NCI-H187 treated with DMSO at 0.1 percent for 48 hours (cell line): ENCODE results near the gene DUSP1.
"Not testable (repeated sequence)": the region's sequence is repeated elsewhere in the genome, so short reads cannot be mapped to it uniquely, and the experiment has no call there.

Experiments
- DNase-seq: peaks from one replicate; lab custom pipeline; 2025; lab: John Stamatoyannopoulos, UW

Gene DUSP1

DNA sequence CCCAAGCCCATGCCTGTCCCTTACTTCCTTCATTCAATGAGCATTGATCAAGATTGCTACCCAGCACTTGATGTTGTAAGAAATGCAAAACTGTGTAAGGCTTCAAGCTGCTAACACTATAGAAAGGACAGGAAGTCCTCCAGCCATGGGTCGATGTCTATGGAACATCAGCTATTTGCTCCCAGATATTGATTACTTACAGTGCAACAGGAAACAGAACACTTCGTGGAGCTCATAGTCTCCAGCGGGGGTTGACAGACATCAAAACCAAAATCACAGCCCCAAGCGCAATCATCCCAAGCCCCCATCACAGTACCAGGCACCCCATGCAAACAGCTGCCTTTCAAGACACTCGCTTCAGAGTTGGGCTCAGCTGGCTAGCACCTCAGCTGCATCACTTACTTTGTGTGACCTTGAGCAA lies 26.8 kb upstream of the DUSP1 start:
- DNase-seq: no peak

DNA sequence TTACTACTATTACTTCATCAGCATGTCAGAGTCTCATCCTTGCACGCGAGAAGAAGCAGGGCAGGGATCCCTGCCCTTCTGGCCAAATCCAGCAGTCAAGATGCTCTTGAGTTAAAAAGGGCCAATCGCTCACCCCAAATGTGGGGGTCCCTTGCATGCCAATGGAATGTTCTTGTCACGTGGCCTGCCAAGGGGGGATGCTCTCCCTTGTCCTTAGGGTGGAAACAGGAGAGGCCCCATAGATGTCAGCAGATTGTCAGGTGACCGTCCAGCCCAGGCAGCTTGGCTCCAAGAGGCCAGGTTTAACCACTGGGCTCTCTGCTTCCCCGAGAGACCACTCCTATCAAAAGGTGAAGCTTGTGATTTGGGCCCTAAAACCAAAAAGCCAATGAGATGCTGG lies 25.3 kb upstream of the DUSP1 start:
- DNase-seq: no peak

DNA sequence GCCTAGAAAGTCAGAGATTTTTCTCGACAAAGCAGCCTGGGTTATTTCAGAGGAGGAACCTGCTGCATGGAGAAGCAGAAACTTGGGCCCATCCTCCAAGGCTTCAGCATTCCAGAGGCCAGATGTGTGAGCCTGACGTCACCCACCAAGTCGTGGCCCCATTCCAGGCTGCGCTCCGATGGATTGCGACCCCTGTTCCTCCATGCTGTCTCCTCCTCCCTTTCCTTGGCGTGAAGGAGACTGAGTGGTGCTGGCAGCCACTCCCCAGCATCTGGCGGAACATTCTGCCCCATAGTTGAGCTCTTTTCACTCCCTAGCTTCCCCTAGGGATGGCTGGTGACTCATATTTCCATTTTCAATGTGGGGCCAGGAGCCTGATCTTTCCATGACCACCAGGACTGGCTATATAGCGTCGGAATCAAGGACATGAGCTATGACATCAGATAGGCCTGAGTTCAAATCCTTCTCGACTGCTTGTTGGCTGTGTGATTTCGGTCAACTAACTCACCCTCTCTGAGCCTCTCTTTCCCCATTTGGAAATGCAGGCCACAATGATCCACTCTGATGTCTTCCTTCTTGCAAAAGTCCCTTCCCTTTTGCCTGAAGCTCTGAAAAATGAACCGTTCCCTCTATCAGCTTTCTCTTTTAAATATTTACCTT lies 24.5 kb upstream of the DUSP1 start:
- no peak for DNase-seq

DNA sequence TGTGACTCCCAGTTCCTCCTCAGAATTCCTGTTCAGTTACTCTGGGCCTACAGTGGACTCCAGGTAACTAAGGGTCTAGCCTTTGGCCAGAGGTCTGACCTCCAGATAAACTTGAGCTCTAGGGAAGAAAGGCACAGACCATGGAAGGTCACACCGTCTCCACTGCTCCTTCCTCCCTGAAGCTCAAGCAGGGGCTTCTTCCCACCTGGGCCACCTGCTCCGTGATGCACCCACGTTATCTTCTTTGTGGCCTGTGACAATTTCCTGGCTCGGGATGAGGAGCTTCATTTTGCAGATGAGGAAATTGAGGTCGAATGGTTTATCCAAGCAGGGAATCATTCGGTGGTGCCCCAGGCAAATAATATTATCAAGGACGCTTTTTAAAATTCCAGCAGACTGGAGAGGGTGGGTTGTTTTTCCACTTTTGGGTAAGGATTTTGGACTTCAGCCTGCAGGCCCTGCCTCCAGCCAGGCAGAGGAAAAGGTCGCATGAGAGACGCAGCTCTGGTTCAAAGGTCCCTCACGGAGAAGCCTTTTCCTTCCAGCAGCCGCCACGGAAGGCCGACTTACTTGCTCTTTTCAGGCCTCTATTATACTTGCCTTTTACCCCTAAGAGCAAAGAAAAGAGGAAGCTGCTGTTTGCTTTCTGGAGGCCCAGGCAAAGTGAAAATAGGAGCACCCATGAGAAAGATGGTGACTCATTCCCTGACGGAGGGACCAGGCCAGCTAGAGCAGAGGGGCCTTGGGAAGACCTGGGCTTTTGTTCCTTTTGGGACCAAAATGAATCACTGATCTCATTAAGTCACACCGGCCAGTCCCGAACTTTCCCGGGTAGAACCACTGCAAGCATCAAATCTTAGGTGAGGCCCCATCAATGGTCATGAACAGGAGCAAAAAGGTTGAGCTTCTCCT lies 22.8 kb upstream of the DUSP1 start:
- no peak for DNase-seq

DNA sequence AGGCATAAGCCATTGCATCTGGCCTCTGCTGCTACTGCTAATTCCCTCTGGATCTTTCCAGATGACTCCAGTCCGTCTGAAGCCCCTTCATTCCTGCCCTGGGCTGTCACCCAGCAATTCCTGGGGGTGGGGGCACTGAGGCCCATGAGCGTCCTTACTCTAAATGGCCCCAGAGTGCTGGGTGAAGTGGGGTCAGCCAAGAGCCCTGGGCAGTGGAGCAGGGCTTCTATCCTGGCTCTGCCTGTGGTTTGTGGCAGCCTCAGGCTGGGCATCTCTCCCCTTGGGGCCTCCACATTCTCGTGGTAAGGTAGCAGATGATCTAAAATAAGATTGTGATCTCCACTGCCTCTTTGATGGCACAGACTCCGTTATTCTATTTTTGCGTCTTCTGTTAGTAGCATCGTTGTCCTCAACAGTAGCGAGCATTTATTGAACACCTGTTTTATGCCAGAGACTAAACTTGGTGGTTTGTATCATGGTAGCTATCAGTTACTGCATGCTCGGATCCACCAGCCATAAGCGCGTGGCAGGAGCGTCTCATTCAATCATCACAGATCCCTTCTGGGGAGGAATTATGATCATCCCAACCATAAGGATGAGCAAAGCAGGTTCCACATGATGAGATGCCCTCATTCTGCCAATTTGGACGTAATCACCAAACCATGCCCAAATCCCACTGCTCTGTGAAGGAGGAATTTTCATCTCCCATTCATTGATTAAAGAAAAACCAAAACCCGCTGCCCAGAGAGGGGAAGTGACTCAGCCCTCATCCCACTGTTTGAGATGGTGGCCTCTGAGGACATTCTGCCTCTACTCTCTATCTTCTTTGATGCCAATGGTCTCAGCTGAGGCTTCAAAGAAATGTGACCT lies 21.9 kb upstream of the DUSP1 start:
- no peak for DNase-seq

DNA sequence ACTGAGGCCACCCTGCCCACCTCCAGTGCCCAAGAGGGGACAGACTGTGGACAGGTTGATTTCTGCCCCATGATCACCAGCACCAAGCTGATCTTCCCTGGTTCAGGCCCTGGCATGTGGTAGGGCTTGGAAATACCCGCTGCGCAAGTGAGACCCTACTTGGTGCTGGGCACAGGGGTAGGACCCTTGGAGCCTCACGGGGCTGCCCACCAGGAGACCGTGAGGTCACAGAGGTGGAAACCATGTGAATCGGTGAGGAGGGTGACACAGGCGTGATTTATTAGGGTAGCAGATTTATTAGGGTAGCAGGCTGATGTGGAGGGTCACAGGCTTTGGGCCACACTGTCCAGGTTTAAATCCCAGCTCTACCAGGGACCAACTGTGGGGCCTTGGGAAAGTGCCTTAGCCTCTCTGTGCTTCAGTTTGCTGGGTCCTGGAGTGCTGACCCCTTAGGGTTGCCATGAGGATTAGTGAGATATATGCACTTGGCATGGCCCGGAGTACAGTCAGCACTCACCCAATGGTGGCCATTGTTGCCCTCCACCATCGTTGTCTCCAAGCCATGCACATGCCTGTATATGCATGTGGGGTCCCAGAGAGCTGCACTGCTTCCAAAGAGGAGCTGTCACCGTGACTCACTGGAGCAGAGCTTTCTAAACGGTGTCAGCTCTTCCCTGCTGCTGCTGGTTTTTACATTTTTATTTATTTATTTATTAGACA lies 20.9 kb upstream of the DUSP1 start:
- DNase-seq: no peak

DNA sequence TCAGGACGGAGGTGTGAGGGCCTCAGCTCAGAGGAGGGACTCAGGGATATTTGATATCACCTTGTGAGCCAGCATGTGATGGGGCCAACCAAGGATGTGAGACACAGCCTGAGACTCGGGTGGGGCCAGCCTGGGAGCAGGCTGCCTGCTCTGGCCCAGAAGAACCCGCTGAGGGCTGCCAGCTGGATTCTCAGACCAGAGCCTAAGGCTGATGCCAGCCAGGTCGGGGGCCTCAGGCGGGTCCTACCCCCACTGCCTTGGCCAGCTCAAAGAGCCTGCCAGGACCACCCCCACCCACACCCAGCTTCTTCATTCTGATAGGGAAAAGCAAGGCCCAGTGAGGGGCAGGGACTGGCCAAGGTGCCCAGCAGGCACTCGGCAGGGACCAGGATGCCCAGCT lies 20.3 kb upstream of the DUSP1 start:
- no peak for DNase-seq

DNA sequence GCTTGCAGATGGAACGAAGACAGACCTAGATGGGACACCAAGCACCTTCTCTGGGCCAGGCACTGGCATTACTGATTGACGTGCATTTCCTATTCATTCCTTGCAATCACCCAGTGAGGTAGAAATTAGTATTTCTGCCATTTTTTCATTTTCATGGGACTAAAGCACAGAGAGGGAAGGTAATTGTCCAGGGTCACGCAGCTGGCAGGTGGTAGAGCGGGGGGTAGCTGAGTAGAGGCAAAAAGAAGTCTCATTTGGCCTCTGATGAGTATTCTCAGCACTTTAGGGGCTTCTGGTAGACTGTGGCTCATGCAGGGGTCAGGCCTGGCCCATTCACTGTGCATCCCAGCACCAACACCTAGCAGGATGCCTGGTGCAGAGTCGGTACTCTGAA lies 19.5 kb upstream of the DUSP1 start:
- no peak for DNase-seq

DNA sequence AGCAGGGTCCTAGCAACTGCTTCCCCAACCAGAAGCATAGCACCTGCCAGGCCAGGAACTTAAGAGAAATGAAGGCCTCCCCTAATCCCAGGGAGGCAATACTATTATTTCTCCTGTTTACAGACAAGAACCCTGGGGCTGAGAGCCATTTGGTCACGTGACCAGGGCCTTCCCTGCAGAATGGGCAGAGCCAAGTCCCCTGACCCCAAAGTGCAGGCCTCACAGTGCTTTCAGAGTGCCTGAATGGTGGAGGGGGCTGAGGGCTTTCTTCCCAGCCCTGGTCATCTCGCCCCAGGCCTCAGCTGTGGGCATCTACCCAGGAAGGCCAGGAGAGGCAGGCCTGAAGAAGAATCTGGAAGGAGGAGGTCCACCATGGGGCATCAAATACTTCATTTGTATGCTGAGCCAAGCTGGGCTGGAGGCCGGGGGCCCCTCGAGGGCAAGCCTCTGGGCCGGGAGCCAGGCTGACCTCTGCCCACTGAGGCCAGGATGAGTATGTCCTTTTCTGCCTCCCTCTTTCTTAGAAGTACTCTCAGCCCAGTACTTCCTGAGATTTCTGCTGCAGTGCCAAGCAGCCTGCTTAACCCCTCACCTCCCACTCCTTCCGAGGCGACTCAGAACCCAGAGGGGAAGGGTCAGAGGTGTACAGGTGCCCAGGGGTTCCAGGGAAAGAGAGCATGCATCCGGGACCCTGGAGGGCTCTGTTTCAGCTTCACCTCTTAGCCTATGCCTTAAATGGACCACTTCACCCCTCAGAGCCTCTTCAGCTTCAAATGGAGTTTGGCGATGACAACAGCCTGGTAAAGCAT lies 18.9 kb upstream of the DUSP1 start:
- no peak for DNase-seq

DNA sequence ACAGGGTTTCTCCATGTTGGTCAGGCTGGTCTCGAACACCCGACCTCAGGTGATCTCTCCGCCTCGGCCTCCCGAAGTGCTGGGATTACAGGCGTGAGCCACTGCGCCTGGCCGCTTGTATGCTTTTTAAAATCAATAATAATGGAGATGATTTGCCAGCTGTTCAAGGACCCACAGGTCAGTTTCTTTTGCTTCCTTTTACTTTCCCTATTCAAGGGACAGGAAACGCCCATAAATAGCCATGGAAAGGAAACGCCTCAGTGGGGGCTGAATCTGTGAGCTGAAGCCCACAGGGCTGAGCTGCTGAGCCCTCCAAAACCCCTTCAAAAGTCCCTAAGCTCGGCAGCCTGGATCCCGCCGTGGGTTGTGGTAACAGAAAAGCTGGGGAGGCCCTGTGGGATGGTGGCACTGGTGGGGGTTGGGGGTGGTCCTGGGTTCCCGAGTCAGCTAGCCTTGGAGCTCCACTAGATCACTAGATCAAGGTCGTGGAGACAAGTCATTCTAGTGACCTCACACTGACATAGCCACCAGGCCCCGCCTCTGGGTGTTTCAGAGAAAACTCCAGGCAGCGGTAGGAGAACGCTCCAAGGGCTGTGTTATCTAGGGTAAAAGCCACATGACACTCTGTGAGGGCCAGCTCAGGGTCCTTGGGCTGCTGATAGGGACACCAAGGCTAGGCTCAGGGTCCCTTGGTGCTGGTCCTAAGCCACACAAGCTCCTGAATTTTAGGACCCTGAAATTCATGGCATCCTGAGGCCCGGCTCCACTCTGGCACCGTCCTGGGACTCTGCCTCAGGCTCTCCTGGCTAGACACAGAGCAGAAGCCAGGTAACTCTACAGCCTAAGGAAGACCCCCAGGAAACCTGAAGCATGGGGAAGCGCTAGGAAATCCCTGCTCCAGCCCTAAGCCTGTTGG lies 18.0 kb upstream of the DUSP1 start:
- no peak for DNase-seq

DNA sequence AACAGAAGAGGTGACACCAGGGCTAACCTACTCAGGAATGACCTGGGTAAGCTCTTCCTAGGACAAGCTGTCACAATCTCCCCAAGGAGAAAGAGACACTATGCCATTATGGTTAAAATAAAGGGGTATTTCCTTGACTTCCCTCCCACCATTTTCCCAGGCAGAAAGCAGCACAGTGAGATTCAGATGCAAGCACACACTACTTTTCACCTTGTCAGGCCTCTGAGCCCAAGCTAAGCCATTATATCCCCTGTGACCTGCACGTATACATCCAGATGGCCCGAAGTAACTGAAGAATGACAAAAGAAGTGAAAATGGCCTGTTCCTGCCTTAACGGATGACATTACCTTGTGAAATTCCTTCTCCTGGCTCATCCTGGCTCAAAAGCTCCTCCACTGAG lies 16.5 kb upstream of the DUSP1 start:
- not testable (repeated sequence) for DNase-seq

DNA sequence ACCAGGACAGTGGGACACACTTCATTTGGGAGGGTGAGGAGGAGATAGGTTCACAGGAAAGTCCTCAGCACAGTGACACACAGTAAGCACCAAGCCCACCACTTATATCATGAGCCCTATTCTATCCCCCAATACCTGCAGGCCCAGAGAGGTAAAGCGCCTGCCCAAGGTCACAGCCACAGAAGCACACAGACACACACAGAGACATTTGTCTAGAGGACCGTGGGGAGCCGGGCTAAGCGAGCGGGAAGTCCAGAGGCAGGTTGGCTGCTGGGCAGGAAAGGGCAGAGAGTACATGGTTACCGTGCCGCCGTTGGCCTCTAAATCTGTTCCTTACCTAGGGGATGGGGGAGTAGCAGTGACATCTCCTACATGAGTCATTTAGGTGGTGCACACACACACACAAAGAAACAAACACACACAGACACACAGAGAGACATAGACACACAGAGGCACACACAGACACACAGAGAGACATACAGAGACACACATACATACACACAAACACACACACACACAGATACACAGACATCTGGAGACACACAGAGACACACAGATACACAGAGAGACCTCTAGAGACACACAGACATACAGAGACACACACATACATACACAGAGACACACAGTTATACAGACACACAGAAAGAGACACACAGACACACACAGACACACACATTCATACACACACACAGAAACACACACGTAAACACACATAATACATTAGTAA lies 15.9 kb upstream of the DUSP1 start:
- no peak for DNase-seq

DNA sequence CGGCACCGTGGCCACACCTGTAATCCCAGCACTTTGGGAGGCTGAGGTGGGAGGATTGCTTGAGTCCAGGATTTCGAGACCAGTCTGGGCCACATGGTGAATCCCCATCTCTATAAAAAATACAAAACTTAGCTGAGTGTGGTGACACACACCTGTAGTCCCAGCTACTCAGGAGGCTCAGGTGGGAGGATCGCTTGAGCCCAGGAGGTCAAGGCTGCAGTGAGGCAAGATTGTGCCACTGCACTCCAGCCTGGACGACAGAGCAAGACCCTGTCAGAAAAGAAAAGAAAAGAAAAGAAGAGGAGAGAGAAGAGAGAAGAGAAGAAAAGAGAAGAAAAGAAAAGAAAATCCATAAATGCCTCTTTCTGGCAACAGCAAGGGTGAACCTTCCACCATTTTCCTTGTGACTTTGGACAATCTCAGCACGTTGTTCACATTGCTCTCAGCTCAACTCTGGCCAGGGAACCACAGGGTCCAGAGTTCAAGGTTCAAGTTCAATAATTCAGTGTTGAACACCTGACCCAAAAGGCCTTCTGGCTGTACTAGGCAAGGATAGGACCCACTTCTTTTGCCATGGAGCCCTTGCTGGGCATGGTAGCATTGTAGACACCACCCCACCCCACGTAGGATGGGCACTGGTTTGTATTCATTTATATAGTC lies 14.6 kb upstream of the DUSP1 start:
- DNase-seq: no peak

DNA sequence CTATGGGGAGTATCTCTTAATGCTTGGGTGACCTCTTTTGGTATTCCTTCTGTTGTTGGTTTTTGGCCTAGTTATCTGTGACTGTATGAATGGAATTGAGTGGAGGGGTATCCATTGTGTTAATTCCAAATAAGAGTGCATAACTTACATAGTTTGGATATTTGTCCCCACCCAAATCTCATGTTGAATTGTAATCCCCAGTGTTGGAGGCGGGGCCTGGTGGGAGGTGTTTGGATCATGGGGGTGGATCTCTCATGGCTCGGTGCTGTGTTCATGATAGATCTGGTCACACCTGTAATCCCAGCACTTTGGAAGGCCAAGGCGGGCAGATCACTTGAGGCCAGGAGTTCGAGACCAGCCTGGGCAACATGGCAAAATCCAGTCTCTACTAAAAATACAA lies 13.2 kb upstream of the DUSP1 start:
- not testable (repeated sequence) for DNase-seq

DNA sequence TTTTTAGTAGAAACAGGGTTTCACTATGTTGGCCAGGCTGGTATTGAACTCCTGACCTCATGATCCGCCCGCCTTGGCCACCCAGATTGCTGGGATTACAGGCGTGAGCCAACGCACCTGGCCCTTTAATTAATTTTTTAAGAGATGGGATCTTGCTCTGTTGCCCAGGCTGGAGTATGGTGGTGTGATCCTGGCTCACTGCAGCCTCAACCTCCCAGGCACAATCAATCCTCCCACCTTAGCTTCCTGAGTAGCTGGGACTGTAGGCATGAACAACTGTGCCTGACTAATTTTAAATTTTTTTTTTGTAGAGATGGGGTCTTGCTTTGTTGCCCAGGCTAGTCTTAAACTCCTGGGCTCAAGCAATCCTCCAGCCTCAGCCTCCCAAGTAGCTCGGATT lies 12.3 kb upstream of the DUSP1 start:
- DNase-seq: not testable (repeated sequence)

DNA sequence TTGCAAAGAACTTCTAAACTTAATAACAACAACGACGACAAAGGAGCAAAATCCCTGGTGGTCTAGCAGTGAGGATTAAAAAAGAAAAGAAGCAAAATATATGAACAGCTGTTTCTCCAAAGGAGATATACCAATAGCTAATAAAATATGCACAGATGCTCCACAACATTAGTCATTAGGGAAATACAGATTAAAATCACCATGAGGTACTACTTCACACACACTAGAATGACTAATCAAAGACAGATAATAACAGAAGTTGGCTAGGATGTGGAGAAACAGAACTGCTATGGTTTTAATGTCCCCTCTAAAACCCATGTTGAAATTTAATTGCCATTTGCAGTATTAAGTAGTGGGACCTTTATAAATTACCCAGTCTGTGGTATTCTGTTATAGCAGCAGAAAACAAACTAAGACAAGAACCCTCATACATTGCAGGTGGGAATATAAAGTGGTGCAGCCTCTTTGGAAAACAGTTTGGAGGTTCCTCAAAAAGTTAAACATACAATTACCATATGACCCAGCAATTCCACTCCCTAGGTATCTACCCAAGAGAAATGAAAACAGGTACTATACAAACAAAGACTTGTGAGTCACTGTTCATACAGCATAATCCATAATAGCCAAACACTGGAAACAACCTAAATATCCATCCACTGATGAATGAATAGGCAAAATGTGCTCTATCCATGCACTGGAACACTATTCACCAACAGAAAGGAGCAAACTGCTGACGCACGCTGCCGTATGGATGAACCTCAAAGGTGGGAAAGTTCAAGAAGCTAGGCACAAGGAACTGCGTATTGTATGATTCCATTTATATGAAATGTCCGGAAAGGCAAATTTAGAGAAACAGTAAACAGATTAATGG lies 11.4 kb upstream of the DUSP1 start:
- no peak for DNase-seq

DNA sequence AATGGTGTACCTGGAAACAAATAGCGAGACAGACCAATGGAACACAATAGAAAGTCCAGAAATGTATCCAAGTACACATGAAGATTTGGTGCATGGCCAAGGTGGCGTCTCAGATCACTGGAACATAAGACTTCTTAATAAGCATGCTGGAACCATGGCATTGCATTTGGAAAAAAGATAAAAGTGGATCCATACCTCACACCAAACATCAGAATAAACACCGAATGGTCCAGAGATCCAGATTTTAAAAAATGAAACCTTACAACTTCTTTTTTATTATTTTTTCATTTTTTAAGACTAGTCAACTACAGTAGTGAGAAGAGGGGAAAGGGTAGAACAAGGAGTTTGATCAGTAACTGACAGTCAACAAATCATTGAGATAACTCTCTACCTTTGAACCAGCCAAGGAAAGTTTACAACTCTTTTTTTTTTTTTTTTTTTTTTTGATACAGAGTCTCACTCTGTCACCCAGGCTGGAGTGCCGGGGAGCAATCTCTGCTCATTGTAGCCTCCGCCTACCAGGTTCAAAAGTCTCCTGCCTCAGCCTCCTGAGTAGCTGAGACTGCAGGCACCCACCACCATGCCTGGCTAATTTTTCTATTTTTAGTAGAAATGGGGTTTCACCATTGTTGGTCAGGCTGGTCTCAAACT lies 8.8 kb upstream of the DUSP1 start:
- DNase-seq: no peak
